Measurements from ENCODE around the gene SMIM30. TPM values are rescaled to one million over a fixed set of nuclear protein-coding genes. Genes with fewer than 3 reads are reported as not detected.

SMIM30 gene
- total and polyA plus RNA-seq, 10 of the 15 experiments (the other 5 are each of a cell fraction or from before 2014, with no cell fraction given) = 42.2 to 258 (median 96.9) TPM

DNA sequence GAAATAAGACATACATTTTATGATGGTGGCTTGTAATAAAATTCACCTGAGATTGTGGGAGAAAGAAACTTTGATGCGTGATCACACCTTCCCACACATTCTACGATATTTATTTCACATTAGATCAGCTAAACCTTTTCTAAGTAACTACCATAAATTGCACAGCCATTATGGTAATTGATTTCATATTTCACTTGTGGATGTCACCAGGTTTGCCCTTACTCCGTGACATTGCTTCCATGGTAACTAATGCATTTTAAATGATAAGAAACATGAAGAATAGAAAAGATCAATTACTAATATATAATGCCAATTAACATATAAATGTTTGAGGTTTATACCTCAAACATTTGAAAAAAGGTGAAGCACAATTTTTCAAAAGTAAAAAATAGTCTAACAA, 35.8 kb upstream of the SMIM30 start (continued):
- TF ChIP-seq, protein P1, sequence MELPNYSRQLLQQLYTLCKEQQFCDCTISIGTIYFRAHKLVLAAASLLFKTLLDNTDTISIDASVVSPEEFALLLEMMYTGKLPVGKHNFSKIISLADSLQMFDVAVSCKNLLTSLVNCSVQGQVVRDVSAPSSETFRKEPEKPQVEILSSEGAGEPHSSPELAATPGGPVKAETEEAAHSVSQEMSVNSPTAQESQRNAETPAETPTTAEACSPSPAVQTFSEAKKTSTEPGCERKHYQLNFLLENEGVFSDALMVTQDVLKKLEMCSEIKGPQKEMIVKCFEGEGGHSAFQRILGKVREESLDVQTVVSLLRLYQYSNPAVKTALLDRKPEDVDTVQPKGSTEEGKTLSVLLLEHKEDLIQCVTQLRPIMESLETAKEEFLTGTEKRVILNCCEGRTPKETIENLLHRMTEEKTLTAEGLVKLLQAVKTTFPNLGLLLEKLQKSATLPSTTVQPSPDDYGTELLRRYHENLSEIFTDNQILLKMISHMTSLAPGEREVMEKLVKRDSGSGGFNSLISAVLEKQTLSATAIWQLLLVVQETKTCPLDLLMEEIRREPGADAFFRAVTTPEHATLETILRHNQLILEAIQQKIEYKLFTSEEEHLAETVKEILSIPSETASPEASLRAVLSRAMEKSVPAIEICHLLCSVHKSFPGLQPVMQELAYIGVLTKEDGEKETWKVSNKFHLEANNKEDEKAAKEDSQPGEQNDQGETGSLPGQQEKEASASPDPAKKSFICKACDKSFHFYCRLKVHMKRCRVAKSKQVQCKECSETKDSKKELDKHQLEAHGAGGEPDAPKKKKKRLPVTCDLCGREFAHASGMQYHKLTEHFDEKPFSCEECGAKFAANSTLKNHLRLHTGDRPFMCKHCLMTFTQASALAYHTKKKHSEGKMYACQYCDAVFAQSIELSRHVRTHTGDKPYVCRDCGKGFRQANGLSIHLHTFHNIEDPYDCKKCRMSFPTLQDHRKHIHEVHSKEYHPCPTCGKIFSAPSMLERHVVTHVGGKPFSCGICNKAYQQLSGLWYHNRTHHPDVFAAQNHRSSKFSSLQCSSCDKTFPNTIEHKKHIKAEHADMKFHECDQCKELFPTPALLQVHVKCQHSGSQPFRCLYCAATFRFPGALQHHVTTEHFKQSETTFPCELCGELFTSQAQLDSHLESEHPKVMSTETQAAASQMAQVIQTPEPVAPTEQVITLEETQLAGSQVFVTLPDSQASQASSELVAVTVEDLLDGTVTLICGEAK (IDR thresholded peaks at IDR 0.05; ENCODE audit: borderline replicate concordance) = no peak
- TF ChIP-seq SIN3A (IDR thresholded peaks at IDR 0.05; ENCODE audit: low read depth, low read length) (no peak), IKZF2 (IDR thresholded peaks at IDR 0.05) (no peak), NR2F1 (conservative IDR thresholded peaks at IDR 0.05) (no peak), EGR1 (IDR thresholded peaks at IDR 0.05; ENCODE audit: borderline replicate concordance in 1 of 2, low read depth in 2 of 2, low read length in 2 of 2) (no peak), CREB1 (IDR thresholded peaks at IDR 0.05; ENCODE audit: low read depth) (no peak), SREBF1 (IDR thresholded peaks at IDR 0.05; ENCODE audit: low read length) (no peak)
- TF ChIP-seq, protein P2, sequence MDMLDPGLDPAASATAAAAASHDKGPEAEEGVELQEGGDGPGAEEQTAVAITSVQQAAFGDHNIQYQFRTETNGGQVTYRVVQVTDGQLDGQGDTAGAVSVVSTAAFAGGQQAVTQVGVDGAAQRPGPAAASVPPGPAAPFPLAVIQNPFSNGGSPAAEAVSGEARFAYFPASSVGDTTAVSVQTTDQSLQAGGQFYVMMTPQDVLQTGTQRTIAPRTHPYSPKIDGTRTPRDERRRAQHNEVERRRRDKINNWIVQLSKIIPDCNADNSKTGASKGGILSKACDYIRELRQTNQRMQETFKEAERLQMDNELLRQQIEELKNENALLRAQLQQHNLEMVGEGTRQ (IDR thresholded peaks at IDR 0.05; ENCODE audit: borderline replicate concordance, low read depth, low read length) = no peak

DNA sequence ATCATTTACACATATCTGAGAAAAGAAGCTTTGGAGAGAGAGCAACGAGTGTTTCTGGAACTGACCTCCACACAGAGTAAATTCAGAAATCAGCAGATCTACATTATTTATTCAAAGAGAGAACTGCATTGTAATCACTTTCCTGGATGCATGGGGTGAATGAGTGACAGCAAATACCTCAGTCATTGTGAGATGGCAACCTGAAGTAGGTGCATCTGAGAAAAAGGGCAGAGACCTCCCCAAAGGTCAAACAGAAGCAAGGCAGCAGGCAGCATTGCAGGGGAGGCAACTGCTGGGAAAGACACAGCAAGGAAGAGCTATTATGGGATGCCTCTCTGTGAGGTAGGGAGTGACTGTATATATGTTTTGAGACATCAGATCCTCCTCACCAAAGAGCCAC, 26.5 kb upstream of the SMIM30 start:
- in situ Hi-C loops (cut with MboI) (no loop called here), intact Hi-C loops (cut with micrococcal nuclease; ENCODE audit: unreplicated experiment) (no loop called here)
- no peak for ATAC-seq
- FAIRE-seq = no peak
- H3K4me1 ChIP-seq (ENCODE audit: control insufficient read depth, insufficient read depth, low read length) = peaks cover 6% of the 10 kb centered on the region; the same call in 1 of the 2 replicates
- CTCF ChIA-PET = interaction anchor here (5.3 kb wide), 1 partner anchor 15 kb away, joined by 32 read pairs; no protein-coding TSS in a partner anchor
- H3K36me3 ChIP-seq (ENCODE audit: control insufficient read depth in 2 of 2, insufficient read depth in 2 of 2, low read length in 1 of 2) = no peaks in the 10 kb centered on the region
- no peak overlapping the region for H3K9ac ChIP-seq (ENCODE audit: control insufficient read depth, insufficient read depth, low read length)
- BruUV-seq (replicated peaks) = no TSS peak
- H2AFZ ChIP-seq (ENCODE audit: control insufficient read depth, low read depth, low read length) = no peak overlapping the region
- WGBS (ENCODE audit: insufficient coverage, insufficient replicate concordance, low lambda C conversion rate, missing lambda C conversion rate) = 48% methylated on average over 1 of the region's 1 CpG
- H3K27me3 ChIP-seq (replicated peaks in 1 of 2; ENCODE audit: control insufficient read depth in 2 of 2, insufficient read depth in 2 of 2, low read length in 1 of 2) = no peaks in the 10 kb centered on the region; a peak in 1 of 4 replicates
- no peaks in the 10 kb centered on the region for H3K79me2 ChIP-seq (ENCODE audit: control insufficient read depth, insufficient read depth, low read length)
- no peaks in the 10 kb centered on the region for H4K20me1 ChIP-seq (ENCODE audit: control insufficient read depth, insufficient read depth)
- no peak overlapping the region for H3K4me3 ChIP-seq
- H3K4me2 ChIP-seq (ENCODE audit: control insufficient read depth, insufficient read depth) = no peak overlapping the region
- SMC1A ChIA-PET (ENCODE audit: uncharacterized antibody, unreplicated experiment) = interaction anchor here (0.9 to 1.8 kb wide), 2 partner anchors 15 to 22 kb away, joined by 3 to 4 read pairs; no protein-coding TSS in a partner anchor
- RAD21 ChIA-PET (ENCODE audit: unreplicated experiment) = no interaction called here
- H3K27ac ChIP-seq (ENCODE audit: control insufficient read depth, insufficient read depth) = no peak overlapping the region
- no peak for DNase-seq (ENCODE audit: low read depth, low spot score)
- no peaks in the 10 kb centered on the region for H3K9me3 ChIP-seq (replicated peaks; ENCODE audit: control insufficient read depth, insufficient read depth, low read length)
- POLR2A ChIA-PET = no interaction called here
- no peak for TF ChIP-seq STAT3 (IDR thresholded peaks at IDR 0.05; ENCODE audit: low read depth, low read length)
- TF ChIP-seq HDAC6 (IDR thresholded peaks at IDR 0.05; ENCODE audit: unreplicated experiment) = no peak
- TF ChIP-seq, protein P3, sequence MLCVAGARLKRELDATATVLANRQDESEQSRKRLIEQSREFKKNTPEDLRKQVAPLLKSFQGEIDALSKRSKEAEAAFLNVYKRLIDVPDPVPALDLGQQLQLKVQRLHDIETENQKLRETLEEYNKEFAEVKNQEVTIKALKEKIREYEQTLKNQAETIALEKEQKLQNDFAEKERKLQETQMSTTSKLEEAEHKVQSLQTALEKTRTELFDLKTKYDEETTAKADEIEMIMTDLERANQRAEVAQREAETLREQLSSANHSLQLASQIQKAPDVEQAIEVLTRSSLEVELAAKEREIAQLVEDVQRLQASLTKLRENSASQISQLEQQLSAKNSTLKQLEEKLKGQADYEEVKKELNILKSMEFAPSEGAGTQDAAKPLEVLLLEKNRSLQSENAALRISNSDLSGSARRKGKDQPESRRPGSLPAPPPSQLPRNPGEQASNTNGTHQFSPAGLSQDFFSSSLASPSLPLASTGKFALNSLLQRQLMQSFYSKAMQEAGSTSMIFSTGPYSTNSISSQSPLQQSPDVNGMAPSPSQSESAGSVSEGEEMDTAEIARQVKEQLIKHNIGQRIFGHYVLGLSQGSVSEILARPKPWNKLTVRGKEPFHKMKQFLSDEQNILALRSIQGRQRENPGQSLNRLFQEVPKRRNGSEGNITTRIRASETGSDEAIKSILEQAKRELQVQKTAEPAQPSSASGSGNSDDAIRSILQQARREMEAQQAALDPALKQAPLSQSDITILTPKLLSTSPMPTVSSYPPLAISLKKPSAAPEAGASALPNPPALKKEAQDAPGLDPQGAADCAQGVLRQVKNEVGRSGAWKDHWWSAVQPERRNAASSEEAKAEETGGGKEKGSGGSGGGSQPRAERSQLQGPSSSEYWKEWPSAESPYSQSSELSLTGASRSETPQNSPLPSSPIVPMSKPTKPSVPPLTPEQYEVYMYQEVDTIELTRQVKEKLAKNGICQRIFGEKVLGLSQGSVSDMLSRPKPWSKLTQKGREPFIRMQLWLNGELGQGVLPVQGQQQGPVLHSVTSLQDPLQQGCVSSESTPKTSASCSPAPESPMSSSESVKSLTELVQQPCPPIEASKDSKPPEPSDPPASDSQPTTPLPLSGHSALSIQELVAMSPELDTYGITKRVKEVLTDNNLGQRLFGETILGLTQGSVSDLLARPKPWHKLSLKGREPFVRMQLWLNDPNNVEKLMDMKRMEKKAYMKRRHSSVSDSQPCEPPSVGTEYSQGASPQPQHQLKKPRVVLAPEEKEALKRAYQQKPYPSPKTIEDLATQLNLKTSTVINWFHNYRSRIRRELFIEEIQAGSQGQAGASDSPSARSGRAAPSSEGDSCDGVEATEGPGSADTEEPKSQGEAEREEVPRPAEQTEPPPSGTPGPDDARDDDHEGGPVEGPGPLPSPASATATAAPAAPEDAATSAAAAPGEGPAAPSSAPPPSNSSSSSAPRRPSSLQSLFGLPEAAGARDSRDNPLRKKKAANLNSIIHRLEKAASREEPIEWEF (IDR thresholded peaks at IDR 0.05; ENCODE audit: insufficient replicate concordance, low read depth, low read length) = no peak
- TF ChIP-seq NR2F1 (conservative IDR thresholded peaks at IDR 0.05) = no peak
- no peak for TF ChIP-seq TCF12 (IDR thresholded peaks at IDR 0.05; ENCODE audit: low read depth, low read length)
- no peak for TF ChIP-seq RCOR1 (conservative IDR thresholded peaks at IDR 0.05; ENCODE audit: low read depth, low read length)
- no peak for TF ChIP-seq IKZF1 (conservative IDR thresholded peaks at IDR 0.05)
